ENCODE data around the gene AKAP8L. TPM values are rescaled to one million over a fixed set of nuclear protein-coding genes. Genes with fewer than 3 reads are reported as not detected.

AKAP8L gene
- total RNA-seq, 4 donors from 2014 or later: 52.8 to 87.8 (median 69.4) TPM

GRCh38 chr19:15448778-15449619, 30.2 kb upstream of the AKAP8L start:
- intact Hi-C loops (cut with DNase I): no loop called here
- no peaks in the 10 kb centered on the region for H3K9me3 ChIP-seq
- no peak for DNase-seq (ENCODE audit: extremely low spot score)
- H3K4me3 ChIP-seq: peak overlapping the region; percentile 72 to 93 (median 78)
- 6% methylated on average over 16 of the region's 43 CpGs for WGBS
- peaks cover 0 to 3% (median 0%) of the 10 kb centered on the region in 4 donors for H3K27me3 ChIP-seq
- H3K4me1 ChIP-seq: peaks cover 31 to 53% (median 40%) of the 10 kb centered on the region in 4 donors
- TF ChIP-seq POLR2A (IDR thresholded peaks at IDR 0.05; ENCODE audit: low read depth): no peak
- TF ChIP-seq EP300 (IDR thresholded peaks at IDR 0.05): no peak
- TF ChIP-seq POLR2AphosphoS5 (IDR thresholded peaks at IDR 0.05): no peak
- TF ChIP-seq CTCF (IDR thresholded peaks at IDR 0.05): no peak
- H3K36me3 ChIP-seq: peaks cover 0 to 36% (median 16%) of the 10 kb centered on the region in 4 donors
- peak overlapping the region; percentile 78 to 88 (median 88) for H3K27ac ChIP-seq (replicated peaks in 1 of 4)

GRCh38 chr19:15448044-15448777, 29.4 kb upstream of the AKAP8L start:
- DNase-seq (ENCODE audit: extremely low spot score): no peak
- H3K27me3 ChIP-seq: no peaks in the 10 kb centered on the region
- WGBS: 58% methylated on average over 15 of the region's 17 CpGs
- peak overlapping the region in 2 of 4 donors; percentile 72 to 85 for H3K4me3 ChIP-seq
- H3K4me1 ChIP-seq: peaks cover 23 to 46% (median 38%) of the 10 kb centered on the region in 4 donors
- intact Hi-C loops (cut with DNase I): no loop called here
- H3K36me3 ChIP-seq: peaks cover 0 to 36% (median 16%) of the 10 kb centered on the region in 4 donors
- peak overlapping the region; percentile 78 to 88 (median 88) for H3K27ac ChIP-seq (replicated peaks in 1 of 4)
- H3K9me3 ChIP-seq: no peaks in the 10 kb centered on the region
- TF ChIP-seq CTCF (IDR thresholded peaks at IDR 0.05): no peak
- TF ChIP-seq POLR2AphosphoS5 (IDR thresholded peaks at IDR 0.05): no peak
- TF ChIP-seq EP300 (IDR thresholded peaks at IDR 0.05): no peak
- no peak for TF ChIP-seq POLR2A (IDR thresholded peaks at IDR 0.05; ENCODE audit: low read depth)

GRCh38 chr19:15447057-15447456, 28.3 kb upstream of the AKAP8L start:
- no peak for TF ChIP-seq EP300 (IDR thresholded peaks at IDR 0.05)
- no peak for TF ChIP-seq POLR2A (IDR thresholded peaks at IDR 0.05; ENCODE audit: low read depth)
- no peak for TF ChIP-seq CTCF (IDR thresholded peaks at IDR 0.05)
- no peak for TF ChIP-seq POLR2AphosphoS5 (IDR thresholded peaks at IDR 0.05)
- intact Hi-C loops (cut with DNase I): no loop called here
- H3K27me3 ChIP-seq: no peaks in the 10 kb centered on the region
- peaks cover 11 to 34% (median 29%) of the 10 kb centered on the region in 4 donors for H3K4me1 ChIP-seq
- H3K4me3 ChIP-seq: no peak overlapping the region
- peaks cover 0 to 36% (median 16%) of the 10 kb centered on the region in 4 donors for H3K36me3 ChIP-seq
- no peak overlapping the region for H3K27ac ChIP-seq (replicated peaks in 1 of 4)
- no peak for DNase-seq (ENCODE audit: extremely low spot score)
- no peaks in the 10 kb centered on the region for H3K9me3 ChIP-seq
- WGBS: 78% methylated on average over 4 of the region's 4 CpGs

GRCh38 chr19:15445807-15446376, 27.1 kb upstream of the AKAP8L start:
- WGBS: 49% methylated on average over 5 of the region's 7 CpGs
- no peak for DNase-seq (ENCODE audit: extremely low spot score)
- Histone ChIP-seq H3K4me1 (peaks cover 11 to 30% (median 26%) of the 10 kb centered on the region in 4 donors), H3K27ac (replicated peaks in 1 of 4) (peak overlapping the region in 1 of 4 donors; percentile 14), H3K27me3 (no peaks in the 10 kb centered on the region), H3K9me3 (no peaks in the 10 kb centered on the region), H3K36me3 (peaks cover 0 to 36% (median 16%) of the 10 kb centered on the region in 4 donors), H3K4me3 (no peak overlapping the region)
- intact Hi-C loops (cut with DNase I): no loop called here
- TF ChIP-seq POLR2AphosphoS5 (IDR thresholded peaks at IDR 0.05) (no peak), EP300 (IDR thresholded peaks at IDR 0.05) (no peak)

Measured in esophagus muscularis mucosa (tissue), 4 donors.